Common myeloid progenitor, CD34-positive (primary cell): ENCODE results near the gene TGFBR1.

Experiments used
- CTCF ChIA-PET: fragments of 350-600 bp; sonication (Branson Sonifier 250); formaldehyde crosslinking; loops from one replicate; lab custom pipeline; 2021; ENCODE audit warnings: antibody characterized with exemption; lab: Charles Lee
- POLR2A ChIA-PET: fragments of 350-600 bp; sonication (Branson Sonifier 250); formaldehyde crosslinking; loops from one replicate; lab custom pipeline; 2021; ENCODE audit warnings: antibody characterized with exemption; lab: Charles Lee
- DNase-seq, 3 donors: peaks; one replicate each; pipeline versions ENCODE4 v3.0.0 to v3.0.0-alpha.2; 2013
- H3K27ac ChIP-seq, 2 experiments: 1 replicate in 1 of 2; 2 replicates in 1 of 2; pipeline ENCODE4 v1.7.0; 2013; ENCODE audit warnings: inconsistent platforms in 2 of 2, low read length in 2 of 2, mild to moderate bottlenecking in 2 of 2, low read depth in 1 of 2, moderate library complexity in 1 of 2; ENCODE audit not compliant: severe bottlenecking in 2 of 2, insufficient read depth in 1 of 2, poor library complexity in 1 of 2
- H3K27me3 ChIP-seq, 5 experiments: replicated peaks in 2 of 5; 1 replicate in 3 of 5; 2 replicates in 2 of 5; pipeline versions ENCODE4 v1.6.1 to v1.7.0; 2013; ENCODE audit warnings: low read length in 4 of 5, mild to moderate bottlenecking in 2 of 5, moderate library complexity in 2 of 5, inconsistent platforms in 1 of 5; ENCODE audit not compliant: insufficient read depth in 5 of 5, control insufficient read depth in 4 of 5
- H3K36me3 ChIP-seq, 4 experiments: 1 replicate in 2 of 4; 2 replicates in 2 of 4; pipeline versions ENCODE4 v1.6.1 to v1.7.0; 2013; ENCODE audit warnings: low read length in 3 of 4, control low read depth in 1 of 4, mild to moderate bottlenecking in 1 of 4; ENCODE audit not compliant: control insufficient read depth in 4 of 4, insufficient read depth in 4 of 4
- H3K4me1 ChIP-seq, 4 experiments: 1 replicate in 3 of 4; 2 replicates in 1 of 4; pipeline versions ENCODE4 v1.6.1 to v1.7.1; 2013; ENCODE audit warnings: low read length in 3 of 4, mild to moderate bottlenecking in 3 of 4, control low read depth in 1 of 4, inconsistent platforms in 1 of 4, moderate library complexity in 1 of 4; ENCODE audit not compliant: control insufficient read depth in 4 of 4, insufficient read depth in 4 of 4; ENCODE audit errors: control extremely low read depth in 1 of 4
- H3K4me3 ChIP-seq, 7 experiments: 1 replicate in 4 of 7; 2 replicates in 3 of 7; pipeline versions ENCODE4 v1.5.1 to v1.7.0; 2013; ENCODE audit warnings: mild to moderate bottlenecking in 7 of 7, low read length in 6 of 7, moderate library complexity in 6 of 7, inconsistent platforms in 2 of 7, low read depth in 2 of 7, control low read depth in 1 of 7; ENCODE audit not compliant: insufficient read depth in 4 of 7, control insufficient read depth in 1 of 7; ENCODE audit errors: extremely low read depth in 1 of 7
- H3K9me3 ChIP-seq, 5 experiments: 1 replicate in 4 of 5; 2 replicates in 1 of 5; pipeline versions ENCODE4 v1.6.1 to v1.7.1; 2013; ENCODE audit warnings: low read length in 4 of 5, mild to moderate bottlenecking in 2 of 5, inconsistent platforms in 1 of 5, low read depth in 1 of 5, moderate library complexity in 1 of 5; ENCODE audit not compliant: control insufficient read depth in 4 of 5, insufficient read depth in 2 of 5; ENCODE audit errors: control extremely low read depth in 1 of 5
- WGBS: methylation state at CpG from one replicate; pipeline ENCODE4 v1.1.5; 2013; ENCODE audit not compliant: insufficient coverage; 5-methylcytosine and 5-hydroxymethylcytosine counted together

TGFBR1 gene

DNA sequence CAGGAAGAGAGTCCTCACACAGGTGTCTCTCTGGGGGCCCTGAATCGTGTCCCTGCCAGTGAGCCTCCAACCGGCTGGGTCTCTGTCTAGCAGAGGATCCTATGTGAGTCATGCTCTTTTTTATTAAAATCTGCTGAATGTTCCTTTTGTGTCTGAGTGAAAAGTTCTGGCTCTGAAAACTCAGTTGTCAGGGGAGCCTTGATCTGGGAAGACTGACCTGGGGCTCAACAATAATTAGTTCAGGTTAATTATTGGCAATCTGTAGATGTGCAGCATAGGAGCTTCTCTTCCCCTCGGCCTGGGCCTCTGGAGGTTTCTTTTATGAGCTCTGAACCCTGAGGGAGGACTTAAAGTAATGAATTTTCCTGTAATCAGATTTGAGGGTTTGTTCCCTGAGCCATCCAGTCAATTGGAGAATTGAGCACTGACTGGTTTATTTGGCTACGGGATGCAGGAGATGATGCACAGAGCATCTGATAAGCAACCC is 71.7 kb downstream of the TGFBR1 start:
- ChIA-PET POLR2A (no interaction called here), CTCF (interaction anchor here (1.3 to 13.3 kb wide), 3 partner anchors 9 to 13 kb away, joined by 3 to 148 read pairs (median 4); no protein-coding TSS in a partner anchor)
- H3K36me3 ChIP-seq: no peaks in the 10 kb centered on the region
- no peak for DNase-seq
- no peaks in the 10 kb centered on the region for H3K9me3 ChIP-seq
- H3K4me1 ChIP-seq: peaks cover 3 to 14% (median 8%) of the 10 kb centered on the region in 4 experiments
- H3K27me3 ChIP-seq: no peaks in the 10 kb centered on the region
- no peak overlapping the region for H3K4me3 ChIP-seq
- 100% methylated on average over 4 of the region's 4 CpGs for whole genome bisulfite sequencing
- H3K27ac ChIP-seq: no peak overlapping the region

DNA sequence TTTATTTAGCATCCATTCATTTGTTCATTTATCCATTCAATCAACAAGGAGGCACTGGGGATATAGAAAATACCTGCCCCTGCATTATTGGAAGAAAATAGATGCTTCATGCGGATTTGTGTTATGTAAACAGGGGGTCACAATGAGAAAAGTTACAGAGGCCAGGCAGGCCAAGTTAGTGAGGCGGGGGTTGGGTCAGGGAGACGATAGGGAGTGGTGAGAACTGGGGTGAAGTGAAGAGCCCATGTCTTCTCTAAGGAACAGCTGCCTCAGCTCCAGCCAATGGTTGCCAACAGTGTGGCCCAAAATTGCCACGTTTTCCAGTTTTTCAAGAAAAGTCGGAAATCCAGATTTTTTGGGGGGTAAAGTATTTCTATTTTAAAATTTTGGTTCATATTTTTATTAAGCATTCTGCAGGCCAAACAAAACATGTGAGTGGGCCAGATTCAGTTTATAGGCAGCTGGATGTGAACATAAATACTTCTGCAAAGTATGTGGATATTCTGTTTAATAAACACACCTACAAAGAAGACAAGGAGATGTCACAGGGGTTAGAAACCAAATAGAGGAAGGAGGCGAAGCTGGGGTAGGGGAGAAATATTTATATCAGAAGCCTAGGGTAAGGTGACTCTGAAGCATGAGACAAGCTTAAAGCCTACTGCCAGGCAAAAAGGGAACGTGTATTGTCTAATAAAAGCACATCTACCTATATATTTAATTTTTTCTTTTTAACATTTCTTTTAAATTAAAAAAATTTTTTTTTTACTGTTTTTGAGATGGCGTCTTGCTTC is 72.9 kb downstream of the TGFBR1 start:
- Histone ChIP-seq H3K27me3 (no peaks in the 10 kb centered on the region), H3K27ac (no peak overlapping the region), H3K4me1 (peaks cover 7 to 23% (median 16%) of the 10 kb centered on the region in 4 experiments), H3K9me3 (no peaks in the 10 kb centered on the region), H3K4me3 (no peak overlapping the region), H3K36me3 (no peaks in the 10 kb centered on the region)
- 96% methylated on average over 4 of the region's 8 CpGs for WGBS
- ChIA-PET CTCF (interaction anchor here (13.3 kb wide), 1 partner anchor 14 kb away, joined by 148 read pairs; no protein-coding TSS in a partner anchor), POLR2A (no interaction called here)
- no peak for DNase-seq

DNA sequence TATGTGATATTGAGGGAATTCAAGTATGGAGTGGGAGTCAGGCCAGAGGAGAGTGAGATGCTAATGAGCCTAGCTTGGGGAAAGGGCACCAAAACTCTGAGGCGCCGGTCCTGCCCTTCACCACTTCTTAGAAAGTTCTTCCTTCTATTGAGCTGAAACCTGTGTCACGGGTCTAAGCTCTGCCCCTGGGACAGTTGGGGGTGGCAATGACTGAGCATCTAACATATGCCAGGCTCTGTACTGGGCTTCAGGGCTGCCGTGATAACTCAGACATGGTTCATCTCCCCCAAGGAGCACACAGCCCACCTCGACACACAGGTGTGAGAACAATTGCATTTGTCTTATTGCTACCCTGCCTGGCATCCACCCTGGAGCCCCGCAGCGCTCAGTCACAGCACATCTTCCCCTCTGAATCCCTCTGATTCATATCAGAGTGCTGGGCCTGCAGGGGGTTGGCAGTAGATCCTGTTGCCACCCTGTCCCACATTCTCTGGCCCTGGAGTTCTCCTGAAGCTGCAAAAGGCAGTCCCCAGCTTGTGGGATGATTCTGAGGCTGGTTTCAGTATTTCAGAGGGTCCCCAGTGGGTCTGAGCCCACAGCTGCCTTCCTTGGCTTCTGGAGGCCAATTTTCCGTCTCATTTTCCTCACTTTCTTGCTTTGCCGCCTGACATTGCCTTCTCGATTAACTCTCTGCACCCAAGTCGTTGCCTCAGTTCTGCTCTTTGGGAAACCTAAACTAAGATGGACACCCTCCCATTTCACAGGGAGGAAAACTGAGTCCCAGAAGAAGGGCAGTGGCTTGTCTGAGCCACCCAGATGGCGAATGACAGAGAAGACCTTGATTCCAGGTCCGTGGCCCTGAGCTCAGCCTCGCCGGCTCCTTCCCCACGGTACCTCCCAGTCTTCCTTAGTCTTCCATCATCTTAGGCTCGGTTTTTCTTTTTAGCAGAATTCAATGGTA is 74.3 kb downstream of the TGFBR1 start:
- Histone ChIP-seq H3K27ac (no peak overlapping the region), H3K9me3 (no peaks in the 10 kb centered on the region), H3K36me3 (no peaks in the 10 kb centered on the region), H3K4me1 (peaks cover 7 to 27% (median 22%) of the 10 kb centered on the region in 4 experiments), H3K27me3 (no peaks in the 10 kb centered on the region), H3K4me3 (no peak overlapping the region)
- POLR2A ChIA-PET: no interaction called here
- no peak for DNase-seq
- 97% methylated on average over 15 of the region's 17 CpGs for WGBS
- CTCF ChIA-PET: interaction anchor here (0.5 to 13.3 kb wide), 2 partner anchors 16 to 989 kb away, joined by 3 to 148 read pairs; no protein-coding TSS in a partner anchor

GRCh38 chr9:99180199-99180598 is 75.3 kb downstream of the TGFBR1 start:
- no CpG with 5 or more reads among the region's 1 CpG for WGBS
- POLR2A ChIA-PET: no interaction called here
- H3K27ac ChIP-seq: no peak overlapping the region

GRCh38 chr9:99180662-99181061 is 75.7 kb downstream of the TGFBR1 start:
- Histone ChIP-seq H3K36me3 (no peaks in the 10 kb centered on the region), H3K27ac (no peak overlapping the region), H3K9me3 (no peaks in the 10 kb centered on the region), H3K4me1 (peaks cover 7 to 37% (median 29%) of the 10 kb centered on the region in 4 experiments), H3K27me3 (no peaks in the 10 kb centered on the region), H3K4me3 (no peak overlapping the region)
- no peak for DNase-seq
- ChIA-PET CTCF (interaction anchor here (1.3 to 13.3 kb wide), 2 partner anchors 17 to 178 kb away, joined by 3 to 148 read pairs; no protein-coding TSS in a partner anchor), POLR2A (interaction anchor here (2.2 kb wide), 1 partner anchor 17 kb away, joined by 6 read pairs; no protein-coding TSS in a partner anchor)
- WGBS: 95% methylated on average over 6 of the region's 9 CpGs

More at GRCh38 chr9:99180199-99180598, 75.3 kb downstream of the TGFBR1 start:
- DNase-seq: peak in 2 of 3 donors; percentile 30 to 36
- no peaks in the 10 kb centered on the region for H3K9me3 ChIP-seq
- no peaks in the 10 kb centered on the region for H3K36me3 ChIP-seq
- H3K27me3 ChIP-seq: no peaks in the 10 kb centered on the region
- H3K4me1 ChIP-seq: peaks cover 7 to 36% (median 28%) of the 10 kb centered on the region in 4 experiments
- CTCF ChIA-PET: interaction anchor here (1.3 to 13.3 kb wide), 2 partner anchors 17 to 178 kb away, joined by 3 to 148 read pairs; no protein-coding TSS in a partner anchor
- H3K4me3 ChIP-seq: no peak overlapping the region

GRCh38 chr9:99181206-99181605 is 76.3 kb downstream of the TGFBR1 start:
- H3K27ac ChIP-seq: no peak overlapping the region
- H3K9me3 ChIP-seq: no peaks in the 10 kb centered on the region
- no peaks in the 10 kb centered on the region for H3K36me3 ChIP-seq
- no peak overlapping the region for H3K4me3 ChIP-seq
- CTCF ChIA-PET: interaction anchor here (1.3 to 13.3 kb wide), 3 partner anchors 9 to 179 kb away, joined by 3 to 148 read pairs (median 31); no protein-coding TSS in a partner anchor
- peaks cover 7 to 37% (median 29%) of the 10 kb centered on the region in 4 experiments for H3K4me1 ChIP-seq
- 100% methylated on average over 1 of the region's 2 CpGs for WGBS
- POLR2A ChIA-PET: interaction anchor here (1.0 to 2.2 kb wide), 3 partner anchors 17 to 643 kb away, joined by 3 to 9 read pairs (median 6); partner anchors contain the start of genes ALG2 and SEC61B
- no peaks in the 10 kb centered on the region for H3K27me3 ChIP-seq
- DNase-seq: no peak
